ENCODE data around the gene ZSCAN12.
A peak's percentile ranks its signal among the peaks of the same experiment; 100 is the strongest.

The ZSCAN12 gene

DNA sequence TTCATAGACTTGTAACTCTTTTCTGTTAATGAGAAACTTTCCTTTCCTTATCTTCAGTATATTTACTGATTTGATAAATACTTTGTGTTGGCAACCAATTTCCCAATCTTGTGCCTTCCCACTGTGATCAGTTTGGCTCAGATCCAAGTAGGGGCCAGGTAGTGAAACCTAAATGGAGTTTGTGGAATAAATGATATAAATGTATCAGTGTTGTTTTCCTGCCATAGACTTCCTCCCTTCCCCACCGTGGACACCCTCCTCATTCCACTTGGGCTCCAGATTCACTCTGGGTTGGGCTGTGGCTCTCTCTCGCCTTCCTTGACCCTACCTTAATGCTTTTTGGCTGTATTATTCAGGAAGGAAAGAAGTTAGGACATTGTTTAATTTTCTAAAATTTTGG lies 48.5 kb downstream of the ZSCAN12 start:
- TF ChIP-seq TAF1 (IDR thresholded peaks at IDR 0.05; ENCODE audit: borderline replicate concordance, insufficient read depth, low read length) (no peak), FOXP2 (optimal IDR thresholded peaks at IDR 0.05; ENCODE audit: borderline replicate concordance, extremely low read depth, extremely low read length, insufficient read depth) (no peak), SIN3A (IDR thresholded peaks at IDR 0.05; ENCODE audit: borderline replicate concordance, insufficient read depth, low read length) (no peak), POLR2AphosphoS5 (IDR thresholded peaks at IDR 0.05; ENCODE audit: low read depth, low read length) (no peak)
- TF ChIP-seq, protein P1, sequence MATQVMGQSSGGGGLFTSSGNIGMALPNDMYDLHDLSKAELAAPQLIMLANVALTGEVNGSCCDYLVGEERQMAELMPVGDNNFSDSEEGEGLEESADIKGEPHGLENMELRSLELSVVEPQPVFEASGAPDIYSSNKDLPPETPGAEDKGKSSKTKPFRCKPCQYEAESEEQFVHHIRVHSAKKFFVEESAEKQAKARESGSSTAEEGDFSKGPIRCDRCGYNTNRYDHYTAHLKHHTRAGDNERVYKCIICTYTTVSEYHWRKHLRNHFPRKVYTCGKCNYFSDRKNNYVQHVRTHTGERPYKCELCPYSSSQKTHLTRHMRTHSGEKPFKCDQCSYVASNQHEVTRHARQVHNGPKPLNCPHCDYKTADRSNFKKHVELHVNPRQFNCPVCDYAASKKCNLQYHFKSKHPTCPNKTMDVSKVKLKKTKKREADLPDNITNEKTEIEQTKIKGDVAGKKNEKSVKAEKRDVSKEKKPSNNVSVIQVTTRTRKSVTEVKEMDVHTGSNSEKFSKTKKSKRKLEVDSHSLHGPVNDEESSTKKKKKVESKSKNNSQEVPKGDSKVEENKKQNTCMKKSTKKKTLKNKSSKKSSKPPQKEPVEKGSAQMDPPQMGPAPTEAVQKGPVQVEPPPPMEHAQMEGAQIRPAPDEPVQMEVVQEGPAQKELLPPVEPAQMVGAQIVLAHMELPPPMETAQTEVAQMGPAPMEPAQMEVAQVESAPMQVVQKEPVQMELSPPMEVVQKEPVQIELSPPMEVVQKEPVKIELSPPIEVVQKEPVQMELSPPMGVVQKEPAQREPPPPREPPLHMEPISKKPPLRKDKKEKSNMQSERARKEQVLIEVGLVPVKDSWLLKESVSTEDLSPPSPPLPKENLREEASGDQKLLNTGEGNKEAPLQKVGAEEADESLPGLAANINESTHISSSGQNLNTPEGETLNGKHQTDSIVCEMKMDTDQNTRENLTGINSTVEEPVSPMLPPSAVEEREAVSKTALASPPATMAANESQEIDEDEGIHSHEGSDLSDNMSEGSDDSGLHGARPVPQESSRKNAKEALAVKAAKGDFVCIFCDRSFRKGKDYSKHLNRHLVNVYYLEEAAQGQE (IDR thresholded peaks at IDR 0.05; ENCODE audit: insufficient read depth in 1 of 2, low read depth in 2 of 2, low read length in 2 of 2), result no peak

DNA sequence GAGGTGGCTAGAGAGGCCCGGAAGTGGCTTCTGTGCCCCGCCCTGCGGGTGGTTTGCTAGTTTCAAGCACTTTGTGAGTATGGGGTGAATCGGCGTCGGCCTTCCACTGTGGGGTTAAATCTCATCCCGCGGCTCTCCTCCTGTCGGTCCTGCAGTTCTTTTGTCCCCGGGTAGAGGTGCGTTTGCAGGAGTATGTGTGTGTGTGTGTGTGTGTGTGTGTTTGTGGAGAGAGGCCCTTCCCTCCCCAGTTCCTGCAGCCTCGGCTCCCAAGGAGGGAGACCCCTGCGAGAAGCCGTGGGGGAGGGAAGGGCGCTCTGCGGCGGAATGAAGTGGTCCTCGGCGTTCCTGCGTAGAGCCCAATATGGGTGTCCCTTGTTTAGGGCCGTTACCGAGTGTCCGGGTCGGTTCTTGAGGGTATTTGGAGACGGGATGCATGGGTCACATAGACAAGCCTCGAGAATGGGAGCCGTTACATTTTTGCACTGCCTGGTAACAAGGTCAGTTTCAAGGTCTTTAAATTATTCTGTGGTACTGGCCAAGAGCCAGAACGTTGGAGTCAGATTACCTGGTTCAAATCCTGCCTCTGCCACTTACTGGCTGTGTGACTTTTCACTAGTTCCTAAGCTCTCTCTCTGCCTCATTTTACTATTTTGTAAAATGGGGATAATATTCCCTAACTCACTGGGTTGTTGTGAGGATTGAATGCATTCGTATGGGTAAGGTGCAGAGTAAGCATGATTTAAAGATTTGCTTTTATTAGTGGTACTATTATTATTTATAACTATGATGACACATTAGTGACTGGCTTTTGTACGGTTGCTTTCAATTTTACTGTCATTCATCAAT lies 49.4 kb downstream of the ZSCAN12 start, which contains the start of gene ZKSCAN3:
Gene ZKSCAN3, plus strand, starts transcription at position 56 of the 846 bp plus-strand sequence. CDS start 9,640 bp downstream, outside the sequence.
- TF ChIP-seq POLR2AphosphoS5 (IDR thresholded peaks at IDR 0.05; ENCODE audit: low read depth, low read length) (peak; percentile 85), SIN3A (IDR thresholded peaks at IDR 0.05; ENCODE audit: borderline replicate concordance, insufficient read depth, low read length) (peak; percentile 40; the same call in 1 of the 2 replicates), TAF1 (IDR thresholded peaks at IDR 0.05; ENCODE audit: borderline replicate concordance, insufficient read depth, low read length) (peak; percentile 67; the same call in 1 of the 2 replicates)
- TF ChIP-seq, protein P1 (IDR thresholded peaks at IDR 0.05; ENCODE audit: insufficient read depth in 1 of 2, low read depth in 2 of 2, low read length in 2 of 2), result no peak

DNA sequence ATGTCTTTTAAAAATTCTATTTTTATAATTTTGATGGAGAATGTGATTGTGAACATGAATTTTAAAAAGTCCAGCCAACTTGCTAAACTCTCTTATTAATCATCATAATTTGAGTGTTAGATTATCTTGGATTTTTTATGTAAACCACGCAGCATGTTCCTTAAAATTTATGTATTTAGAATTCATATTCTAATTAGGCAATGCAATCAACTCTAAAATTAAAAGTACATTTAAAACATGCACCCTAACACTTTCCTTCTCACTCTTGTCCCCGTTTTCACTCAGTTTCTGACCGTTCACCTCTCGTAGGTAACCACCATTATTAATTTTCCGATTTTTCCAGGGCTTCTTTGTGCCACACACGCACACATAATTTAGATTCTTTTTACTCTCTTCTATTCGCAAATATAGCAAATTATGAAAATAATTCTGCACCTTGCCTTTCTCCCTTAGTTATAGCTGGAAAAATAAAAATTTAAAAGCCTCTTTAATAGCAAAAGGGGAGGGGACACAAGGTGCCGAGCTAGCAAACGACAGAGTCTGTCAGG lies 50.1 kb downstream of the ZSCAN12 start:
- TF ChIP-seq TAF1 (IDR thresholded peaks at IDR 0.05; ENCODE audit: borderline replicate concordance, insufficient read depth, low read length) (no peak), POLR2AphosphoS5 (IDR thresholded peaks at IDR 0.05; ENCODE audit: low read depth, low read length) (no peak; the same call in 1 of the 2 replicates), SIN3A (IDR thresholded peaks at IDR 0.05; ENCODE audit: borderline replicate concordance, insufficient read depth, low read length) (no peak), FOXP2 (optimal IDR thresholded peaks at IDR 0.05; ENCODE audit: borderline replicate concordance, extremely low read depth, extremely low read length, insufficient read depth) (no peak)
- TF ChIP-seq, protein P1 (IDR thresholded peaks at IDR 0.05; ENCODE audit: insufficient read depth in 1 of 2, low read depth in 2 of 2, low read length in 2 of 2), result no peak

DNA sequence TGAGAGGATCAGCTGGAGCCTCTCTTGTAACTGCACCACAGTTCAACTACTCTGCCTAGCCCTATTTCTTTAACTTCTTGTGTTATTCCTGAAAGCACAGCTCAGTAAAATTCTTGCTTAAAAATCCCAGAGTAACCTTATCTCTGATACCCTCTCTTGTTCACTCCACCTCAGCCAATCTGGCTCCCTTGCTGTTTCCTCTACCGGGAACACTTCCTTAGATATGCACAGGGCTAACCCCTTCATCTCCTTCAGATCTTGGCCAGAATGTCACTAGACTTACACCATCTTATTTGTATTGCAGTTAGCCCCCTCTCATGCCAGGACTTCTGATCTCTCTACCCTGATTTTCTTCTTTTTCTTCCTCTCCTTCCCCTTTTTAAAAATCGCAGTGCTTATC lies 52.4 kb downstream of the ZSCAN12 start:
- no peak for TF ChIP-seq POLR2AphosphoS5 (IDR thresholded peaks at IDR 0.05; ENCODE audit: low read depth, low read length)
- TF ChIP-seq TAF1 (IDR thresholded peaks at IDR 0.05; ENCODE audit: borderline replicate concordance, insufficient read depth, low read length), result no peak
- no peak for TF ChIP-seq FOXP2 (optimal IDR thresholded peaks at IDR 0.05; ENCODE audit: borderline replicate concordance, extremely low read depth, extremely low read length, insufficient read depth)
- no peak for TF ChIP-seq SIN3A (IDR thresholded peaks at IDR 0.05; ENCODE audit: borderline replicate concordance, insufficient read depth, low read length)
- TF ChIP-seq, protein P1 (IDR thresholded peaks at IDR 0.05; ENCODE audit: insufficient read depth in 1 of 2, low read depth in 2 of 2, low read length in 2 of 2), result no peak

All from PFSK-1 (cell line).